Trophoblast cell (in vitro differentiated cells and primary cell): ENCODE results near the gene PMPCA.
"Not testable (repeated sequence)": the region's sequence is repeated elsewhere in the genome, so short reads cannot be mapped to it uniquely, and the experiment has no call there.

Experiments
- DNase-seq, 2 donors: peaks; one replicate each; pipeline ENCODE4 v3.0.0-alpha.2; 2016
- H2AFZ ChIP-seq: 2 replicates; pipeline ENCODE4 v1.6.1; 2013; ENCODE audit warnings: low read length, moderate library complexity, mild to moderate bottlenecking; ENCODE audit not compliant: insufficient read depth, poor library complexity
- H2AK5ac ChIP-seq: 2 replicates; pipeline ENCODE4 v1.6.1; 2013; ENCODE audit warnings: mild to moderate bottlenecking, low read length
- H2BK120ac ChIP-seq: 2 replicates; pipeline ENCODE4 v1.6.1; 2013; ENCODE audit warnings: low read length, mild to moderate bottlenecking, moderate library complexity; ENCODE audit not compliant: insufficient read depth, poor library complexity
- H2BK12ac ChIP-seq: 2 replicates; pipeline ENCODE4 v1.6.1; 2013; ENCODE audit warnings: mild to moderate bottlenecking, low read length, moderate library complexity
- H2BK5ac ChIP-seq: 2 replicates; pipeline ENCODE4 v1.6.1; 2013; ENCODE audit warnings: low read length, low read depth, moderate library complexity, mild to moderate bottlenecking; ENCODE audit not compliant: poor library complexity
- H3K14ac ChIP-seq: 2 replicates; pipeline ENCODE4 v1.6.1; 2013; ENCODE audit warnings: mild to moderate bottlenecking, low read length
- H3K18ac ChIP-seq: 2 replicates; pipeline ENCODE4 v1.6.1; 2013; ENCODE audit warnings: mild to moderate bottlenecking, low read length
- H3K23ac ChIP-seq: 2 replicates; pipeline ENCODE4 v1.6.1; 2013; ENCODE audit warnings: low read length
- H3K27ac ChIP-seq: 2 replicates; pipeline ENCODE4 v1.5.1; 2013; ENCODE audit warnings: low read depth, mild to moderate bottlenecking, inconsistent platforms, low read length, moderate library complexity
- H3K27me3 ChIP-seq: 2 replicates; pipeline ENCODE4 v1.6.1; 2013; ENCODE audit warnings: inconsistent platforms, mild to moderate bottlenecking, low read length, moderate library complexity; ENCODE audit not compliant: insufficient read depth
- H3K36me3 ChIP-seq, 2 experiments: 1 replicate in 1 of 2; 2 replicates in 1 of 2; pipeline ENCODE4 v1.6.1; 2013; ENCODE audit warnings: low read length in 2 of 2, mild to moderate bottlenecking in 2 of 2, moderate library complexity in 1 of 2; ENCODE audit not compliant: insufficient read depth in 2 of 2, control insufficient read depth in 1 of 2
- H3K4ac ChIP-seq: 2 replicates; pipeline ENCODE4 v1.6.1; 2013; ENCODE audit warnings: low read depth, mild to moderate bottlenecking, low read length, moderate library complexity
- H3K4me1 ChIP-seq, 2 experiments: 1 replicate in 1 of 2; 2 replicates in 1 of 2; pipeline ENCODE4 v1.6.1; 2013; ENCODE audit warnings: low read length in 2 of 2, mild to moderate bottlenecking in 2 of 2, moderate library complexity in 1 of 2; ENCODE audit not compliant: insufficient read depth in 2 of 2, control insufficient read depth in 1 of 2
- H3K4me2 ChIP-seq: 2 replicates; pipeline ENCODE4 v1.6.1; 2013; ENCODE audit warnings: inconsistent platforms, mild to moderate bottlenecking, low read length, moderate library complexity
- H3K4me3 ChIP-seq: 2 replicates; pipeline ENCODE4 v1.5.1; 2013; ENCODE audit warnings: mild to moderate bottlenecking, low read depth, low read length, inconsistent platforms
- H3K79me1 ChIP-seq: one replicate; pipeline ENCODE4 v1.6.1; 2013; ENCODE audit warnings: low read length
- H3K79me2 ChIP-seq: 2 replicates; pipeline ENCODE4 v1.6.1; 2013; ENCODE audit warnings: low read length, mild to moderate bottlenecking; ENCODE audit not compliant: control insufficient read depth, insufficient read depth, poor library complexity
- H3K9ac ChIP-seq: 2 replicates; pipeline ENCODE4 v1.6.1; 2013; ENCODE audit warnings: mild to moderate bottlenecking, low read length
- H3K9me3 ChIP-seq: 2 replicates; pipeline ENCODE4 v1.6.1; 2013; ENCODE audit warnings: low read depth, mild to moderate bottlenecking, control low read depth, inconsistent platforms, low read length; ENCODE audit not compliant: insufficient read depth
- H4K12ac ChIP-seq: 2 replicates; pipeline ENCODE4 v1.6.1; 2013; ENCODE audit warnings: low read depth, mild to moderate bottlenecking, low read length, moderate library complexity
- H4K8ac ChIP-seq: 2 replicates; pipeline ENCODE4 v1.6.1; 2013; ENCODE audit warnings: low read depth, mild to moderate bottlenecking, low read length, moderate library complexity
- H4K91ac ChIP-seq: one replicate; pipeline ENCODE4 v1.6.1; 2013; ENCODE audit warnings: low read depth, mild to moderate bottlenecking, low read length, moderate library complexity
- WGBS: extraction: QIAGEN DNeasy Blood & Tissue Kit; methylation state at CpG from one replicate; pipeline ENCODE4 v1.1.7; 2013; ENCODE audit warnings: missing lambda C conversion rate; ENCODE audit not compliant: insufficient read length, insufficient coverage; ENCODE audit errors: extremely low coverage; 5-methylcytosine and 5-hydroxymethylcytosine counted together

The PMPCA gene

DNA sequence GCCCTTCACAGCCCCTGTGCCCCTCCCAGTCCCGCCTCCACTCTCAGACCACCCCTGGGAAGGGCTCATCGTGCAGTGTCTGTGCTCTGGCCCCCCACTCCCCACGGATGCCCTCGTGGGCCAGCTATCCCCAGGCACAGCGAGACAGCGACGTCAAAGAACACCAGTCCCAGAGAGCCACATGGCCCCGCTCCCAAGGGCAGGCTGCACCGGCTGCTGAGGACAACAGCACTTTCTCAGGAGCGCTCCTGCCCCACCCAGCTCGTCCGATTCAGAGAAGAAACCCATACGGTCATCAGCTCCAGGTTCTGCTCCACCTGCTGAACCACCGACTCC lies 5.7 kb upstream of the PMPCA start:
- Histone ChIP-seq H2BK5ac (no peak overlapping the region), H2BK12ac (no peak overlapping the region), H3K36me3 (peaks cover 40 to 43% of the 10 kb centered on the region in 2 experiments), H3K9ac (no peak overlapping the region), H2BK120ac (no peak overlapping the region), H4K91ac (no peak overlapping the region), H3K18ac (no peak overlapping the region), H3K27ac (no peak overlapping the region), H3K4me1 (peaks cover 21 to 23% of the 10 kb centered on the region in 2 experiments), H3K23ac (no peak overlapping the region), H3K4me3 (no peak overlapping the region), H3K79me2 (peaks cover 4% of the 10 kb centered on the region), H3K14ac (no peak overlapping the region), H2AFZ (no peak overlapping the region), H3K27me3 (no peaks in the 10 kb centered on the region), H3K9me3 (no peaks in the 10 kb centered on the region), H4K12ac (no peak overlapping the region), H3K4ac (no peak overlapping the region), H3K4me2 (no peak overlapping the region), H3K79me1 (peaks cover 5% of the 10 kb centered on the region), H2AK5ac (no peak overlapping the region), H4K8ac (no peak overlapping the region)
- WGBS, result no CpG with 5 or more reads among the region's 14 CpGs
- DNase-seq, result no peak

DNA sequence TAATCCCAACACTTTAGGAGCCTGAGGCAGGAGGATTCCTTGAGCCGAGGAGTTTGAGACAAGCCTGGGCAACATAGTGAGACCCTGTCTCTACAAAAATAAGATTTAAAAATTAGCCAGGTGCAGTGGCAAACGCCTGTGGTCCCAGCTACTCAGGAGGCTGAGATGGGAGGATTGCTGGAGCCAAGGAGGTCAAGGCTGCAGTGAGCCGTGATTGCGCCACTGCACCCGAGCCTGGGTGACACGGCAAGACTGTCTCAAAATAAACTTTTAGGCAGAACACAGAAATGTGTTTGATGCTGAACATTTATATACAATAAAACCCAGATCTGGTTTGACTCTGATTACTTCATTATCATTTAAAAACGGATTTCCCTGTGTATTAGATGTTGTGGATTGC lies 5.0 kb upstream of the PMPCA start:
- H3K4me3 ChIP-seq, result no peak overlapping the region
- no peak overlapping the region for H3K4me2 ChIP-seq
- no peak overlapping the region for H3K23ac ChIP-seq
- no peak overlapping the region for H4K91ac ChIP-seq
- no peak overlapping the region for H3K9ac ChIP-seq
- no peak overlapping the region for H2BK5ac ChIP-seq
- H3K14ac ChIP-seq, result no peak overlapping the region
- no peak overlapping the region for H3K27ac ChIP-seq
- no peak overlapping the region for H4K12ac ChIP-seq
- H3K27me3 ChIP-seq, result no peaks in the 10 kb centered on the region
- H3K36me3 ChIP-seq, result peaks cover 40 to 43% of the 10 kb centered on the region in 2 experiments
- no peak for DNase-seq
- H3K18ac ChIP-seq, result no peak overlapping the region
- peaks cover 20 to 22% of the 10 kb centered on the region in 2 experiments for H3K4me1 ChIP-seq
- H2BK120ac ChIP-seq, result no peak overlapping the region
- no peaks in the 10 kb centered on the region for H3K9me3 ChIP-seq
- H2BK12ac ChIP-seq, result no peak overlapping the region
- H3K79me2 ChIP-seq, result peaks cover 7% of the 10 kb centered on the region
- WGBS, result no CpG with 5 or more reads among the region's 7 CpGs
- H4K8ac ChIP-seq, result no peak overlapping the region
- no peak overlapping the region for H2AK5ac ChIP-seq
- H3K79me1 ChIP-seq, result peaks cover 9% of the 10 kb centered on the region
- H2AFZ ChIP-seq, result no peak overlapping the region
- H3K4ac ChIP-seq, result no peak overlapping the region

GRCh38 chr9:136405904-136406303 lies 4.6 kb upstream of the PMPCA start:
- H2BK12ac ChIP-seq, H2BK5ac ChIP-seq, H3K14ac ChIP-seq, H2AFZ ChIP-seq, H3K9me3 ChIP-seq, H2AK5ac ChIP-seq, H3K9ac ChIP-seq, H3K4me2 ChIP-seq, H3K27me3 ChIP-seq, H4K8ac ChIP-seq, DNase-seq, H3K23ac ChIP-seq, H3K4me3 ChIP-seq, H2BK120ac ChIP-seq, H3K4ac ChIP-seq, H4K91ac ChIP-seq, H3K18ac ChIP-seq, H3K27ac ChIP-seq, H4K12ac ChIP-seq: not testable (repeated sequence)
- Histone ChIP-seq H3K36me3 (peaks cover 40 to 43% of the 10 kb centered on the region in 2 experiments), H3K4me1 (peaks cover 18% of the 10 kb centered on the region in 2 experiments), H3K79me2 (peaks cover 11% of the 10 kb centered on the region), H3K79me1 (peaks cover 13% of the 10 kb centered on the region)
- WGBS, result no CpG with 5 or more reads among the region's 10 CpGs

- H2BK5ac ChIP-seq, H3K14ac ChIP-seq, H4K8ac ChIP-seq, DNase-seq, H3K9me3 ChIP-seq, H2BK120ac ChIP-seq, H3K27me3 ChIP-seq, H3K4me3 ChIP-seq, H3K18ac ChIP-seq, H4K91ac ChIP-seq, H3K9ac ChIP-seq, H2BK12ac ChIP-seq, H3K4me2 ChIP-seq, H3K4ac ChIP-seq, H2AFZ ChIP-seq, H3K23ac ChIP-seq, H3K27ac ChIP-seq, H2AK5ac ChIP-seq, H4K12ac ChIP-seq: not testable (repeated sequence)
- H3K36me3 ChIP-seq, result peaks cover 42 to 44% of the 10 kb centered on the region in 2 experiments
- peaks cover 8 to 17% of the 10 kb centered on the region in 2 experiments for H3K4me1 ChIP-seq
- H3K79me1 ChIP-seq, result peaks cover 11% of the 10 kb centered on the region
- peaks cover 18% of the 10 kb centered on the region for H3K79me2 ChIP-seq
- no CpG with 5 or more reads among the region's 28 CpGs for WGBS
These were observed 3.4 kb upstream of the PMPCA start for GRCh38 chr9:136407061-136407460.
